Activated CD8-positive, alpha-beta memory T cell treated with anti-CD3 and anti-CD28 coated beads for 1 hour (primary cell): Measurements from ENCODE around the gene HNMT.

Experiments
- DNase-seq, 2 donors: peaks; one replicate each; pipeline ENCODE4 v3.0.0-alpha.2; 2020; ENCODE audit warnings: low read depth in 1 of 2; ENCODE audit errors: extremely low read depth in 1 of 2

The HNMT gene

DNA sequence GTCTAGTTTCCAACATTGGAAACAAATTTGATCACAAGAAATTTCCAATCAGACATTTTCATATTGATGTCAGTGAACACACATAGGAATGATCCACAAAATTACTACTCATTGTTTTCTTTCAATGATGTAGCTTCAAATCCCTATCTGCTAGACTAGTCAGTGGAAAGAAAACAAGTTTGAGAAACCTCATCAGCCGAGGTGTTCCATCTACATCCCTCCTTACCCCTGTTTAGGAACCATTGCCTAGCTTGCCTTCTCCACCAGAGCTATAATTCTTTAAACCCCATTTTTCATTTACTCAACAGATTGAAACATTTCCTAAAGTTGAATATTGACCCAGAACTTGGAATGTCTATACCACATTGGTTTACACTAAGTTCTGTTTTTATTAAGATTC, 45.3 kb downstream of the HNMT start:
- no peak for DNase-seq

- no peak for DNase-seq
Measured at GRCh38 chr2:138010890-138011289, 46.6 kb downstream of the HNMT start.

DNA sequence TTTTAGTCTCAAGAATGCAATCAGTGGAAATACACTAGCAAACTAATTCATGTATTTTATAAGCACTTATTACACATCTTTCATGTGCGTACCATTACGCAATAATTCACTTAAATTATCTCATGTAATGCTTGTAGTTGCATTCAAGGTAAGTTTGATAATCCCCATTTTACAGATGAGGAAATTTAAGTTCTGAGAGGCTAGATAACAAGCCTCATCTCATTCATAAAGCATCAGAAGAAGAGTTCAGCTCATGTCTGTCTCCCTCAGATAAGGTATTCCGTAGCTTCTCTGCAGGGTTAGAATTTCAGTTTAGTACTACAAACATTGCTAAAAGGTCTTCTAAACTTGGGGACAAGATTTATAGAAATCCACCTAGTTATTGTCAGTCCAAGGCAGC, 47.8 kb downstream of the HNMT start:
- DNase-seq: no peak

DNA sequence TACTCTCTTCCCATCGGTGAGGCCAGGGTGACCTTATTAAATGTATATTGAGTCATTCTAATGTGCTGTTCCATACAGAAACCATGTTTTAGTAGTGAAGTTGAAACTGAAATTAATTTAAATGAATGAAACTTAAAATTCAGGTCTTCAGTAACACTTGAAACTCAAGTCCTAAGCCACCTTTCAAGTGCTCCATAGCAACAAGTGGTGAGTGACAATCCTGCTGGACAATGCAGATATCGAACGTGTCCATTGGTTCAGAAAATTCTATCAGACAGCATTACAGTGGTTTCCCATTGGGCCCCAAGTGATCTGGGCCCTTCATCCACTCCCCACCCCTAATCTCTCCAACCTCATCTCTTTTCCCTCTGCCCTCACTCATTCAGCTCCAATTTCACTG, 48.7 kb downstream of the HNMT start:
- DNase-seq: no peak

GRCh38 chr2:138013639-138014038, 49.4 kb downstream of the HNMT start:
- no peak for DNase-seq

DNA sequence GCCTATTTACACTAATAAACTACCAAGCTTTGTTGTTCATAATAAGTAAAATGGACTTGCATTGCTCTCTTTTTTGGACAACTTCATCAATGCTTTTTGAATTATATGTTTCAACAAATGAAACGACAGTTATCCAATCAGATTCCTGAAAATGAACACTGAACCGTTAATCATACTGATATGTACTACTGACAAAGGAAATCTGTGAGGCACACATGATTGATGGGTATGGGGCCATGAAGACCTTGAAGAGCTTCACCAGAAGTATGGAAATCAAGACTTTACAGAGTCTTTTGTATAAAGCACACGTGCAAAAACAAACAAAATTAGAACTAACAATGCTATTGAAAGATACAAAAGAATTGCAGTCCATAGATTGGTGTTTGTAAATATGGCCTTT, 51.2 kb downstream of the HNMT start:
- DNase-seq: no peak

DNA sequence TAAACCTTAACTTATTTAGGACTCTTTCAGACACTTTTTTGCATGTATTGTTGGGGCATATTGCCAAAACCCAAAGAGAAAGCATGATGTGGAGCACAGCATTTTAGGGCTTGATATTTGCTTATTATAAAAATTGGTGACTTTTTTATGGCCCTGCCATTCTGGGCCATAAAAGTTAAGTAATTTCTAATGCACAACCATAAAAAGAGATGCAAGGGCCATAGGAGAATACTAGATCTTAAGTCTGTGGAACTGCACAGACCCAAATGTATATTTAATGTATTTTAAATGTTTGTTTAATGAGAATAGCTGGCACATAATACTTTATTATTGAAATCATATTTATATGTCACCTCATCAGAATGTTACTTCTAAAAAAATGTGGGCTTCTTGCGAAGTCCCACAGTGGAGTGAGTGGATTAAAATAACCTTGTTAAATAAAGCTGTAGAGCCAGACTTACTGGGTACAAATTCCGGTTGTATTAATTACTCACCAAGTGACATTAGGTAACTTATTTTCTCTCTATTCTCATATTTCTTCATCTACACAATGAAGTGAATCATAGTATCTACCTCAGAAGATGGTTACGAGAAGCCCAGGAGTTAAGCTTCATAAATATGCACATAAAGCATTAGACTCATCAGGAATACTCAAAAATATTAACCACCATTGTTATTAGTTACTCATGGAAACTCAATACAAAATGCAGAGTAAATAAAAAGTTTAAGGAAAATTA, 52.2 kb downstream of the HNMT start:
- no peak for DNase-seq

DNA sequence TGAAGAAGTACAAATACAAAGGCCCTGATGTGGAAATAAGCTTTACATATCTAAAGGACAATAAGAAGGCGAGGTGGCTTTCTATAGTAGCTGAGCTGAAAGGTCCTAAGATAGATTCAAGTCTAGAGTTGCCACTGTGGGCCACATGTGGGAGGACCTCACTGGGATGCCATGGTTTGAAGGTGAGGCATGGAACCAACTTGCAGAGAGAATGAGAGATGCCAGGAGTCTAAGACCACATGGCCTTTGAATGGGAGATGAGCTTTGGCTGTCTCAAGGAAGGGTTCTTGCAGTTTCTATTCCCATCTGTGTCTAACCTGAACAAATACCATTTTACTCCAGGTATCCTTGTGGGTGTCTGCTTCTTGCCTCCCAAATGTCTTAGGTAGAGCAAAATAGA, 53.6 kb downstream of the HNMT start:
- no peak for DNase-seq

DNA sequence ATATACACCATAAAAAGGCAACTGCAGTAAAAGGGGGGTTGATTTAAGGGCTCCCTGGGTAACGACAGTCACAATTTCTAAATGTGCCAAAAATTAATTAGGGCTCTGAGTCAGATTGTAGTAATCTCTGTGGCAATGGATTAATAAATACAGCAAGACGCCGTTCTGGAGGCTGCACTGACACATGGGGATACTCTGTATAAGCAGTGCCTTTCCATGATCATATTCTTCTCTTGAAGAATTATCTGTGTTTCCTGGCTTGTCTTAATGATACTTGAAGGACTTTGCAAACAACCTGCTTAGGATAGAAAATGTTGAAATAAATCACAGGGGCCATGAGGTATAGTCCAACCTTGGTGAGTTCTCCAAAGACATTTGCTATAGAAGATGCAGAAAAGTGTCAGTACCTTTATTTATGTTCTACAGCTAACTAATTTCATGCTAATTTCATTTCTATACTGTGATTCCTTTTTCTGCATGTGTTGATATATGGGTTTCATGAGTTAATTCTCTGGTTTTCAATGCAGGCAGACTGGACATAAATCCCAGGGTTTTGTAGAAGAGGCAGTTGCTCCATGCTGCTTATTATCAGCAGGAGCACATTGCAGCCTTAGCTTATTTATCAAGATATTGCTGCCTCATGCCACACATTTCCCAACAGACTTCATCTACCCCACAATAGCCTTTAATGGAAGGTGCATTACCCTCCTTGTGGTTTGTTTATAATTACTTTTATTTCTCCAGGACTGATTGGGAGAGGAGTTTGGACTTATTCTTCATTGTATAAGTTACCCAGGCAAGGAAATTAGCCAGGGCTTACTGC, 54.8 kb downstream of the HNMT start:
- no peak for DNase-seq

DNA sequence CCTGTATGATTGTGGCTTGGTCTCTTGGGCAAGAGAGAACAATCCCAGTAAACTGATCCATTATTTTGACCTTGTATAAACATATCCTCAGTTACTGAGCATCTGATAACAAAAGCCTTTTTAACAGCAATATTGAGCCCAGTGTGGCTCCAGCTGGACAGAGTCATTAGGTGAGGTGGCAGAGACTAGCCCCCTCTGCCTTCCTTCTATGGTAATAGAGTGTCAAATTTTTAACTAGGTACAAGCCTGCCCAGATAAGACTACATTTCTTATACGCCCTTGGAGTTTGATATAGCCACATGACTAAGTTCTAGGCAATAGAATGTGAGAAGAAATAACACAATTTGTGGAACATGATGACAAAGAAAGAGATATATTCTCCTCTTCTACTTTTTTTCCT, 56.2 kb downstream of the HNMT start:
- DNase-seq: no peak

DNA sequence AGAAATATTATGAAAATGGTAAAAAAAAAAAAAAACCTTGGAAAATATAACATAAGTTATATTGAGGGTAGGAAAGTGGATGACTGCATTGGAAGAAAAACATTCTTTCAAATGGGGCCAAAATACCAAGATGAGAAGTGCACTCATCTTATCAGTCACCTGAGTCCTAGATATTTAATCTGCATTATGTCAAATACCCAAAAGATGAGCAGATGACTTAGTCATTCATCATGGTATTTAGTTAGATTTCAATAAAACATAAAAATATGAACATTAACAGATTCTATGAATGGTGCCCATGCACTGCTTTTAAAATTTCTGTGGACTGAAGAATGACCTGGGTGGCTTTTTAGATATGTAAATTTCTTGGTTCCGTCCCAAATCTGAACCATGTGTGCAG, 56.9 kb downstream of the HNMT start:
- DNase-seq: no peak

GRCh38 chr2:138023298-138023697, 59.0 kb downstream of the HNMT start:
- DNase-seq: no peak

GRCh38 chr2:138023976-138024375, 59.7 kb downstream of the HNMT start:
- DNase-seq: no peak

- no peak for DNase-seq
Measured at GRCh38 chr2:138026111-138027020, 62.1 kb downstream of the HNMT start.

- DNase-seq: no peak
Measured at GRCh38 chr2:138028538-138028937, 64.3 kb downstream of the HNMT start.

DNA sequence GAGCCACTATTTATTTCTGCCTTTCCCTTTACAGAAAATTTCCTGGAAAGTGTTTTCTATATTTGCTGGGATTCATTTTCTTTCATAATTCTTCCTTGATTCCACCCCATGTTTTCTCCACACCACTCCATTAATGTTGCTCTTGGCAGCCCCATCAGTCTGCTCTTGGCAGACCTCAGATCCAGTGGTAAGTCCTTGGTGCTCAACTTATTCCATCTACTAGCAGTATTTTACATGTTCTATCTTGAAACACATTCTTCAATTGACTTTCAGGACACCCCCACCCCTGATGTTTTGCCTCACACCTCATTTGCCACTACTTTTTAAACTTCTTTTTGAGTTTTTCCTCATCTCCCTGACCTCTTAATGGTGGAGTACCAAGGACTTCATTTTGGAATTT, 65.0 kb downstream of the HNMT start:
- no peak for DNase-seq

DNA sequence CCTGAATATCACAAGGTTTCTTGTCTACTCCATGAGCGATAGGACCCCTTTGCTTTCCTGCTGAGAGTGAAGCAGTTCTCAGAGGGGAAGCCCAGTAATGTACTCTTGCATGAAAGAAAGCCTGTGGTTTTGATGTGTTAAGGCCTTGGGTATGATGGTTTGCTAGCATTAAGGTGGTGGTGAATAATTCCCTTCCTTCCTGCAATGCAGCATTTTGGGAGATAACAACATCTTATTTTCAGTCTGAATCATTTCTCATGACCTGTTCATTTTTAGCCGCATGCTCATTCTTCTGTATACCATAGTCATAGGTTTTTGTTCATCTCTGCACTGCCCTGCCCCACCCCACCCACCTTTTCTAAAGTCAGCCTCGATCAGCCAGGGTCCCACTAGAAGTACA, 66.2 kb downstream of the HNMT start:
- no peak for DNase-seq

DNA sequence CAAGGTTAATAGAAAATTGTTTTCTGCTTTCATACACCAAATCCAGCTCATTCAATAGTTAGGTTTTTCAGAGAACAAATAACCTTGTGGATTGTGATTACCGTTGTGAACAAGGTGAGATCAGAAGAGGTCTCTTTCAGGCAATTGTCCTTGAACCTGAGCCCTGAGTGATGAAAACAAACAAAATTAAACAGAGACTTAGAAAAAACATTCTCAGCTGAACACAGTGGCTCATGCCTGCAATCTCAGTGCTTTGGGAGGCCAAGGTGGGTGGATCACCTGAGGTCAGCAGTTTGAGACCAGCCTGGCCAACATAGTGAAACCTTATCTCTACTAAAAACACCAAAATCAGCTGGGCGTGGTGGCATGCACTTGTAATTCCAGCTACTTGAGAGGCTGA, 68.1 kb downstream of the HNMT start:
- no peak for DNase-seq

DNA sequence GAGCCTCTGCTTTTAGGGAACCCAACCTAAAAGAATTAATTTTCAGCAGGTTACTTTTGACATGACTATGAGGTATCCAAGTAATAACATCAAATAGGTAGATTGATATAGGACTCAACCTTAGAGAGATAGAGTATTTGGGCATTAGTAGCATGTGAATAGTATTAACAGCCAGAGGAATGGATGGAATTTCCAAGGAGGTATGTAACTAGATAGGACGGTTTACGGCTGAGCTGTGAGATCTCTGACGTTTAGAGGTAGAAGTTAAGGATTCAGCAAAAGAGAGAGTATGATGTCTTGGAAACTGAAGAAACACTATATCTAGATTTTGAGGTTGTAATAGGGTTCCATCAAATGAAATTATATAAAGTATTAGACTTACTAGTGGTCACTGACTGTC, 70.3 kb downstream of the HNMT start:
- no peak for DNase-seq

DNA sequence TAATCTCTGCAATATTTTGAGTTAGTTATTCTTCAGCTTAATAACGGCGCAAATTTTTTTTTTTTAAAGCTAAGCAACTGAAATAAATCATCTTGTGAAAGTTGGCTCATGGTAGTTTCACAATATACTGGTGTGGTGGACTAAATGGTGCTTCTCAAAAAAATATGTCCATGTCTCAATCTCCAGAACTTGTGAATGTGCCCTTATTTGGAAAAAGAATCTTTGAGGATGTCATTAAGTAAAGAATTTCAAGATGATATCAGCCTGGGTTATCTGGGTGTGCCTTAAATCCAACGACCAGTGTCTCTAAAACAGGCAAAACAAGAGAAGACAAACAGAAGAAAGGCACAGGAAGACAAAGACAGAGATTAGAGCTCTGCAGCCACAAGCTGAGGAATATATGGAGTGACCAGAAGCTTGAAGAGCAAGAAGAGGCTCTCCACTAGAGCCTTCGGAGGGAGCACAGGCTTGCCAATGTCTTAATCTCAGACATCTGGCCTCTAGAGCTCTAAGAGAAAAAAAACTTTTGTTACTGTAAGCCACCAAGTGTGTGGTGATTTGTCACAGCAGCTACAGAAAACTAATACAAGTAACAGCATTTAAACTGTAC, 71.4 kb downstream of the HNMT start:
- no peak for DNase-seq

GRCh38 chr2:138036522-138036921, 72.2 kb downstream of the HNMT start:
- no peak for DNase-seq
